GM19467 (cell line): Measurements from ENCODE around the gene TOR4A.

ENCODE experiments used
- ATAC-seq: cut with Tn5 transposase; IDR thresholded peaks from one replicate; pipeline ENCODE4 v1.9.1; 2021; ENCODE audit warnings: mild to moderate bottlenecking, moderate library complexity; ENCODE audit not compliant: unreplicated experiment

TOR4A gene

DNA sequence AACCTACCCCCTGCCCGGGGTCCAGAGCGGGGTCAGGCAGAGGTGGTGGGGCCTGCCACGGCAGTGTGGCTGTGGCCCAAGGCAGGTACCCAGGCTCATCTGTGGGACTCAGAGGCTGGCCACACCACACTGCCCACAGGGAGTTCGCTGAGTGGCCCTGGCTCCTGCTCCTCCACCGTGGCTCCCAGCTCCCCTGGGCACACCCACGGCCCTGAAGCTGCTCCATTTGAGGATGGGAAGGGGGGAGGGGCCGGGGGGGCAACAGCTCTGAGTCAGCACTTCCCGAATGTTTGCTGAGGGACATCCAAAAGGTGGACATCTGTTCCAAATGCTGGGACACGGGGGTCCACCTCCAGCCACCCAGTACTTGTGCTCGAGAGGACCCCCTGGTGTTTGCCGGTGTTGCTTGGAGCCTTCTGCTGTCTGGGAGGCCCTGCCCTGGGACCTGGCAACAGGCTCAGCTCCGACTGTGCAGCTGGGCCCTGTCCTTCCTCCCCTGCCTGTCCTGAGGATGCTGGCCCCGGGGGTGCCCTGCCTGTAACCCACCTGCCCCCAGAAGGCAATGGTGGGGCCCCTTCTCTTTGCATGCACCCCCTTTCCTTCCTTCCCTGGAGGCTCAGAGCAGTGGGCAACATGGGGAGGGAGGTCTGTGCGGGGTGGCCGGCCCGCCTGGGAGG lies 27.0 kb downstream of the TOR4A start:
- ATAC-seq: no peak

DNA sequence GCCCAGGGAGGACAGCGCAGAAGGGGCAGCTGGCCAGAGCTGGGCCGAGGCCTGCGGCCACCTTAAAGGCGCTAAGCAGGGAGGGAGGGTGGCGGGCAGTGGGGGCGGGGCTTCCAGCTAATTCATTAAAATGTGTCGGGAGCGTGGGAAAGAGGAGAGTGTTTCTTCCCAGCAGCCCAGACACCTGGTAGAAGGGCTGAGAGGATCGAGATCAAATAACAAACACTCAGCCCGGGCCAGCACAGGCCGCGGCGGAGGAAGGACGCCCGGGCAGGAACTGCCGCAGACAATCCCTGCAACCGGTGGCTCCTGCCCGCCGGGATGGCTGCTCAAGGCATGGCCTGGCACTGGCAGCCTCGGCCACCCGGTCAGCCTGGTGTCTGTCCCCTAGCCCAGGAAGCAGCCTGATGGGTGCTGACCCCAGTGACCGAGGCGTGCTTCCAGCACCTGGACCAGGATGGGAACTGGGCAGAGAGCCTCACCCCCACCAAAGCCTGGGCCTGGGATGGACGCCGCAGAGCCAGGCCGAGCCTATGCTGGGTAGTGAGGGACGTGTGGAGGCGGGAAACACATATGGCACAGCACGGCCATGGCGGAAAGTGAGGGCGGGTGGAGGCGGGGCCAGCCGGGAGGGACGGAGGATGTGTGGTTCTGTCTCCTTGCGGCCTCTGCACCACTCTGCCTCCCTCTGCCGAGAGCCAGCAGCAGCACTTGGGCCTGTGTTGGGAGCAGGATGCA lies 27.7 kb downstream of the TOR4A start:
- no peak for ATAC-seq

- ATAC-seq: no peak
Observed at GRCh38 chr9:137305798-137306065, 28.2 kb downstream of the TOR4A start.

GRCh38 chr9:137306066-137306849 lies 28.7 kb downstream of the TOR4A start:
- no peak for ATAC-seq

- ATAC-seq: no peak
Observed at GRCh38 chr9:137306850-137307254, 29.3 kb downstream of the TOR4A start.

GRCh38 chr9:137307255-137308056 lies 29.9 kb downstream of the TOR4A start:
- ATAC-seq: no peak

DNA sequence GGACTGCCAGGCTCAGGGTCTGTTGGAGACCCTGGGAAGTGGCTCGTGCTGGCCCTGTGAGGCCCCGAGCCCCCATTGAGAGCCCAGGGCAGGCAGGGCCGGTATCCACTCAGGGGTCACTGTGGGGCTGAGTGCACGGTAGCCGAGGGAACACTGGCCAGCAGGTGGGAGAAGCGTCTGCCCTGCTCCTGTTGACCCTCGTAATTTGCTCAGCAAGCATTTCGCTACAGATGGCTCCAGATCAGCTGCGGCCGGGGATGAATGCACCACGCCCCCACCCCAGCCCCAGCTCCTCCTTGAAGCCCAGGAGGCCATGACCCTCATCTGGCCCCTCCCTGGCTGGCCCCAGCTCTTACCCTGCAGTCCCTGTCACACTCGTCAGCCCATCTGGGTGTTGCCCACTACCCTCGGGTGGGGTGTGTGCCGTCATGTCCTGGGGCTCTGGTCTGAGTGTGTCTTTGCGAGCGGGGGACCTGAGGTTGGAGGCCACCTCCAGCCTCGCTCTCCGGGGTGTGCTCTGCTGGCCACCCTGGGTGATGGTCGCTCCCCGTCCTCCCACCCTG lies 30.6 kb downstream of the TOR4A start:
- no peak for ATAC-seq

DNA sequence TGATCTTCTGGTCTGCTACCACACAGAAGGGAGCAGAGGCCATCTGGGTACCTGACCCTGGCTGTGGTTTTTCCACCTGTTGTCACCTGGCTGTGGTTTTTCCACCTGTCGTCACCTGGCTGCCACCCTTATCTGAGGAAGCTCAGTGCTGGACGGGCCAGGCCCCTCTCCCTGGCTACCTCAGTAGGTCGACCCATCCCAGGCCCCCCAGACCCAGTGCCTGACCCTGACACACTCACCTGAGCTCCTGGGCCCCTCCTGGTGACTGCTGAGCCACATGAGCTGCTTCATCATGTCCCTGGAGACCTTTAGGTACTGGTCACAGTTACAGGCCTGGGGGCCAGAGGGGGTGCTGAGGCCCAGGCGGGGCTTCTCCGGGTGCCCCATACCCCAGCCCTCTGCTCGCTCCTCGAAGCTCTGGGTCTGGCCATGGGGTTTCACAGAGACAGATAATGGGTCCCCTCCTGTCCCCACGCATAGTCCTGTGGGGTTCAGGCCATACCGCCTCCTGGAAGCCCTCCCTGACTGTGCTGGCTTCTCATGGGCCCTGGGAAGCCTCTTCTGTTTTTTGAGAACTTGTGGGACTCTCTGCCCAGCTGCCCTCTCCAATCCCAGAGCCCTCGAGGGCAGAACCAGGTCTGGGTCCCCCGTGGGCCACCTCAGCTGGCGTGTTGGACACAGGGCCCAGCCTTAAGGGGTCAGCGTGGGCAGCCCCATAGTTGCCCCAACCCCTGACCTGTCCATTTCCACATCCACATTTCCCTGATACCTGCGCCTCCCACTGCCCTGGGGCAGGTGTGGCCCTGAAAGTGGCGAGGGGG lies 32.1 kb downstream of the TOR4A start:
- ATAC-seq: no peak

DNA sequence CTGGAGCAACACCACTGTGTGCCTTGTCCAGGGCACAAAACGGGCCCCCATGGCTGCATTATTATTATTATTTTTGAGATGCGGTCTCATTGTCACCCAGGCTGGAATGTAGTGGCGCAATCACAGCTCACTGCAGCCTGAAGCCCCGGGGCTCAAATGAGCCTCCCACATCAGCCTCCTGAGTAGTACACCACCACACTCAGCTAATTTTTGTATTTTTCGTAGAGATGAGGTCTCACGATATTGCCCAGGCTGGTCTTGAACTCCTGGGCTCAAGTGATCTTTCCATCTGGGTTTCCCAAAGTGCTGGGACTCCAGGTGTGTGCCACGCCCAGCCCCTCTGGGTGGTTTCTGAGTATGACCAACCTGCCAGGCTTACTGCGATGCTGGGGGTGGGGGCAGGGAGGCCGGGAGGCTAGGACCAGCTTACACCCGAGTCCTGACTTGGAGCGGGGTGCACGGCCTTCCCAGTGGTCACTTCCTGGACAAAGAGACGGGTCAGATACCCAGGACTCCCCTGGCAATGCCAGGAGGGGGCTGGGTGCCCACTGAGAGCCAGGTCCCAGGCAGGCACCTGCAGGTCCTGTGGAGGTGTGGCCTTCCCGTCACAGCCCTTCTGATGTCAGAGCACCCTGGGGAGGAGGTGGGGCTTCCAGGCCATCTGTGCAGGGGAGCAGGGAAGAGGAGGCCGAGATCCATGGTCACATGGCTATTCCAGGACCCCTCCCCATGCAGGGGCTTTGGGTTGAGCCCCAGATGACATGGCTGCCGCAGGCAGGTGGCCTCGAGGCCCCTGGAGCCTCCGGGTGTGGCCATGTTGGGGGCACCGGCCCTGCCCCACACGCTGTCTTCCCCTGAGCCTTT lies 32.9 kb downstream of the TOR4A start:
- ATAC-seq: no peak

DNA sequence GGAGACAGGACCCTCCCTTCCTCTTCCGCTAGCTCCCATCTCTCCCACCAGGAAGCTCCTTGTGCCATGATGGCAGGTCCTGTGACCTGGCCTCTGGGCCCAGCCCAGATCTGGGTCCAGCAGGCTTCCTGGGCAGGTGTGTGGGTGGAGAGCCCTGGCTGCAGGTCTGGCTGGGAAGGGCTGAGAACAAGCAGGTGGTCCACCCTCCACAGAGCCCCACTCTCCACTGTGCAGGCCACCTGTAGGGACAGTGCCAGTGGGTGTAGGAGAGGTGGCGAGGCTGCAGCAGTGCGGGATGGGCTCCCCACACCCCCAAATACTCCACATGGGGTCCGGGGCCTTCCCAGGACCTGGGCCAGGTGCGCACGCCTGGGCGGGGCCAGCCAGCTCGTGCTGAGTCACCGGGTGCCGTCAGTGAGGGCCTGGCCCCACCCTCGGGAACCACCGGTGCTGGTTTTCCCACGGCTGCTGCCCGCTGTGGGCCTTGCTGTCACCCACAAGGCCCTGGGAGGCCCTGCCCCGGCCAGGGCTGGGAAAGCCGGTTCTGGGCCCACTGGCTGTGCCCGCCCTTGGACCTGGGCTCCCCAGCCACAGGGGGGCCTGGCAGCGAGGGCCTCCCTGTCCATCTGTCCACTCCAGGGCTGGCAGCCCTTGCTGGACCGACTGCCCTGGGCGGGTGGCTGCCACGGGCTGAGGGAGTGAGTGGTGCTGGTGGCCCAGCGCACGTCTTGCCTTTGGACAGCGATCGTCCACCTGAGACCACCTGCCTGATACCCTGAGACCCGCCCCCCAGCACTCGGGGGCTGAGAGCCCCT lies 33.9 kb downstream of the TOR4A start:
- no peak for ATAC-seq

GRCh38 chr9:137311986-137312851 lies 34.7 kb downstream of the TOR4A start:
- no peak for ATAC-seq

- ATAC-seq: no peak
Observed at GRCh38 chr9:137312852-137313325, 35.4 kb downstream of the TOR4A start.

DNA sequence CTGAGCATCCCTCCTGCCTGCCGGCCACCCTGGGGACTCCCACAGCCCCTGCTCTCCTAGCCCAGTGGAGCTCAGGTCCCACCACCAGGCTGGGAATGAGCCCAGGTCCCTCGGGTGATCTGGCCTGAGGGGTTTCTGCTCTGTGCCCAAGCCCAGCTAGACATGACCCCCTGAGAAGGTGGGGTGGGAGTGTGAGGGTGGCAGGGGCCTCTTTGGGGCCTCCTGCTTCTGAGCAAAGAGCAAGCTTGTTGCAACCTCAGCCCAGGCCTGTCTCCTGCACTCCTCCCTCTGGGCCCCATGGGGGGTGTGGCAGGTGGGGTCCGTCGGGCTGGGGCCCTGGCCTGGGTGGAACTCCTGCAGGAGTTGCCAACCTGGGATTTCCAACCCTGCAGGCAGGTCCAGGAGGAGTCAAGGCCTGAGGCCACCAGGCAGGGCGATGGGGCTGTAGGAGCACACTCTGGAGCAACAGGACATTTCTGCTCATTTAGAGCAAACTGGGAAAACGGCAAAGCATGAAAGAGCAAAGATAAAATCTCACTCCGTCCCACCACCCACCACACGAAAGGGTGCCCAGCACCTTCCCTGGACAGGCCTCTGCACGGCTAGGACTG lies 35.9 kb downstream of the TOR4A start:
- ATAC-seq: no peak

GRCh38 chr9:137313956-137314560 lies 36.5 kb downstream of the TOR4A start:
- ATAC-seq: no peak

- no peak for ATAC-seq
Observed at GRCh38 chr9:137314561-137315560, 37.3 kb downstream of the TOR4A start.
